Thymus (tissue), 11 donors: ENCODE data around the gene INF2. TPM values are rescaled to one million over a fixed set of nuclear protein-coding genes. Genes with fewer than 3 reads are reported as not detected.

Experiments used
- DNase-seq, 9 donors: peaks; one replicate each; pipeline ENCODE4 v3.0.0-alpha.2; 2013; ENCODE audit warnings: low spot score in 9 of 9, low read depth in 6 of 9, missing footprints in 1 of 9
- H3K27ac ChIP-seq, 2 donors: one replicate each; pipeline ENCODE4 v1.5.1; 2013; ENCODE audit warnings: control low read depth in 1 of 2, low read depth in 1 of 2, low read length in 1 of 2, mild to moderate bottlenecking in 1 of 2, moderate library complexity in 1 of 2
- H3K27me3 ChIP-seq, 2 donors: one replicate each; pipeline ENCODE4 v1.5.1; 2013; ENCODE audit warnings: low read length in 1 of 2; ENCODE audit not compliant: control insufficient read depth in 2 of 2, insufficient read depth in 1 of 2
- H3K36me3 ChIP-seq, 2 donors: one replicate each; pipeline ENCODE4 v1.5.1; 2013; ENCODE audit warnings: low read length in 1 of 2, mild to moderate bottlenecking in 1 of 2, moderate library complexity in 1 of 2; ENCODE audit not compliant: control insufficient read depth in 2 of 2, insufficient read depth in 2 of 2
- H3K4me1 ChIP-seq, 2 donors: one replicate each; pipeline ENCODE4 v1.5.1; 2013; ENCODE audit warnings: low read length in 2 of 2; ENCODE audit not compliant: control insufficient read depth in 2 of 2, insufficient read depth in 2 of 2
- H3K4me3 ChIP-seq, 2 donors: one replicate each; pipeline ENCODE4 v1.5.1; 2013; ENCODE audit warnings: low read length in 2 of 2, control low read depth in 1 of 2, mild to moderate bottlenecking in 1 of 2
- H3K9me3 ChIP-seq, 2 donors: one replicate each; pipeline ENCODE4 v1.5.1; 2013; ENCODE audit warnings: low read length in 1 of 2, mild to moderate bottlenecking in 1 of 2; ENCODE audit not compliant: control insufficient read depth in 2 of 2, insufficient read depth in 1 of 2
- WGBS: extraction: QIAGEN DNeasy Blood & Tissue Kit; methylation state at CpG from one replicate; pipeline ENCODE4 v1.1.7; 2013; 5-methylcytosine and 5-hydroxymethylcytosine counted together
- polyA plus RNA-seq: library from polyadenylated mRNA; stranded (reverse); fragments of 200-250 nt; gene quantifications from one replicate; pipeline ENCODE4 v1.2.3, GENCODE V29; 2013
- total RNA-seq: library from RNA; stranded (reverse); fragments of 120-200 nt; gene quantifications from one replicate; pipeline ENCODE4 v1.2.4, GENCODE V29; 2013
- donor health status: healthy.

The INF2 gene
- total and polyA plus RNA-seq, 2 donors = 8.7 to 57.9 TPM

- no peak for DNase-seq
Observed at GRCh38 chr14:104655128-104655848, 34.1 kb upstream of the INF2 start.

GRCh38 chr14:104656014-104656714 lies 33.3 kb upstream of the INF2 start:
- 89% methylated on average over 29 of the region's 29 CpGs for WGBS
- peaks cover 34 to 58% of the 10 kb centered on the region in 2 donors for H3K4me1 ChIP-seq
- no peak overlapping the region for H3K4me3 ChIP-seq
- H3K27ac ChIP-seq = peak overlapping the region; percentile 87 to 95
- no peaks in the 10 kb centered on the region for H3K36me3 ChIP-seq
- H3K27me3 ChIP-seq = peaks cover 0 to 12% of the 10 kb centered on the region in 2 donors
- H3K9me3 ChIP-seq = peaks cover 3 to 40% of the 10 kb centered on the region in 2 donors
- DNase-seq = no peak

More at GRCh38 chr14:104655128-104655848, 34.1 kb upstream of the INF2 start:
- Histone ChIP-seq H3K27ac (no peak overlapping the region), H3K27me3 (peaks cover 0 to 10% of the 10 kb centered on the region in 2 donors), H3K36me3 (no peaks in the 10 kb centered on the region), H3K9me3 (peaks cover 3 to 34% of the 10 kb centered on the region in 2 donors), H3K4me1 (peaks cover 31 to 58% of the 10 kb centered on the region in 2 donors), H3K4me3 (no peak overlapping the region)
- 97% methylated on average over 14 of the region's 14 CpGs for WGBS

- Histone ChIP-seq H3K9me3 (peaks cover 3 to 35% of the 10 kb centered on the region in 2 donors), H3K4me3 (no peak overlapping the region), H3K36me3 (no peaks in the 10 kb centered on the region), H3K4me1 (peaks cover 34 to 59% of the 10 kb centered on the region in 2 donors), H3K27me3 (peaks cover 0 to 12% of the 10 kb centered on the region in 2 donors), H3K27ac (peak overlapping the region; percentile 87 to 95)
- WGBS = 7% methylated on average over 8 of the region's 8 CpGs
- peak in 7 of 9 donors; percentile 47 to 88 (median 71) for DNase-seq
Observed at GRCh38 chr14:104657101-104657524, 32.3 kb upstream of the INF2 start.

DNA sequence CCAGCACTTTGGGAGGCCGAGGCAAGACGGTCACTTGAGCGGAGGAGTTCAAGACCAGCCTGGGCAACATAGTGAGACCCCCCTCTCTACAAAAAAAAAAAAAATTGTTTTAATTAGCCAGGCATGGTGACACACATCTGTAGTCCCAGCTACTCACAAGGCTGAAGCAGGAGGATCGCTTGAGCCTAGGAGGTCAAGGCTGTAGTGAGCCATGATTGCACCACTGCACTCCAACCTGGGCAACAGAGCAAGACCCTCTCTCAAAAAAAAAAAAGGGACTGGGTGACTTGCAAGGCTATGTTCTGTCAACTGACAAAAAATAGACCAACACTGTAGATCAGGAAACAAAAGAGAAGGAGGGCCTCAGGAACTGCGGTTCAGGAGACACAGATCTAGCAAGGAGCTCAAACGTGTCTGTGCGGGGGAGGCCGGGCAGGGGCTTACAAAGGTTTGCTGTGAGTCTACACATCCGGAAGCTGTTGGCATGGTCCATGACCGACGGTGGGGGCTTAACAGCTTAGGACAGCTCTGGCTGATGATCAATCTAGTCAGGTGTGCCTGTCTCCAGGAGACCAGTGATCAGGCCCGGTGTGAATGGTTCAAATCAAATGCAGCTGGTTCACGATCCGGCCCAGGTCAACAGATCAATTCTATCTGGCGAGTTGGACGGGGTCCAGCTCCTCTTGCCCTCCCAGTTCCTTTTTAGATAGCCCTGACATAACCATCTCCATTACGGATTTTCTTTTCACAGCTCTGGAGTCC lies 31.7 kb upstream of the INF2 start:
- peaks cover 34 to 59% of the 10 kb centered on the region in 2 donors for H3K4me1 ChIP-seq
- peaks cover 3 to 29% of the 10 kb centered on the region in 2 donors for H3K9me3 ChIP-seq
- peak overlapping the region; percentile 87 to 95 for H3K27ac ChIP-seq
- peaks cover 0 to 12% of the 10 kb centered on the region in 2 donors for H3K27me3 ChIP-seq
- peak in 5 of 9 donors; percentile 57 to 87 (median 60) for DNase-seq
- H3K4me3 ChIP-seq = no peak overlapping the region
- no peaks in the 10 kb centered on the region for H3K36me3 ChIP-seq
- 46% methylated on average over 17 of the region's 17 CpGs for WGBS

DNA sequence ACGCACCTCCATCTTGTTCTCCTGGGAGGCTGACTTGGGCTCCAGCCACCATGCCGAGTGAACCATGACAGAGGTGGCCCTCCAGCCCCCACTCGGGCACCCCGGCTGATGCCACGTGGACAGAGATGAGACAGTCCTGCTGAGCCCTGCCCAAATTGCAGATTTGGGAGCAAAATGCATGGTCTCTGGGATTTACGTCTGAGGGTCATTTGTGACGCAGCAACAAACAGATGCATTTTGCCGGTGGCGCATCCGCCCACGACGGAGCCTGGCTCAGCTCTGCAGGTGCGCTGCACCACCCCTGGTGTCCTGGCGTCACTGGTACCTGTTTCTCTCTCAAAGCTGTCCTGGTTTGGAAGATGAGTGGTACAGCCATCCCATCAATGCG lies 31.1 kb upstream of the INF2 start:
- no peaks in the 10 kb centered on the region for H3K36me3 ChIP-seq
- WGBS = 96% methylated on average over 15 of the region's 15 CpGs
- H3K27ac ChIP-seq = peak overlapping the region; percentile 40 to 95
- H3K9me3 ChIP-seq = peaks cover 3 to 24% of the 10 kb centered on the region in 2 donors
- H3K4me3 ChIP-seq = no peak overlapping the region
- H3K27me3 ChIP-seq = peaks cover 0 to 12% of the 10 kb centered on the region in 2 donors
- no peak for DNase-seq
- peaks cover 34 to 59% of the 10 kb centered on the region in 2 donors for H3K4me1 ChIP-seq

GRCh38 chr14:104659146-104659545 lies 30.3 kb upstream of the INF2 start:
- Histone ChIP-seq H3K36me3 (no peaks in the 10 kb centered on the region), H3K4me3 (no peak overlapping the region), H3K4me1 (peaks cover 34 to 66% of the 10 kb centered on the region in 2 donors), H3K9me3 (peaks cover 0 to 16% of the 10 kb centered on the region in 2 donors), H3K27ac (peak overlapping the region in 1 of 2 donors; percentile 95), H3K27me3 (peaks cover 0 to 12% of the 10 kb centered on the region in 2 donors)
- DNase-seq = no peak
- 77% methylated on average over 5 of the region's 5 CpGs for whole genome bisulfite sequencing

DNA sequence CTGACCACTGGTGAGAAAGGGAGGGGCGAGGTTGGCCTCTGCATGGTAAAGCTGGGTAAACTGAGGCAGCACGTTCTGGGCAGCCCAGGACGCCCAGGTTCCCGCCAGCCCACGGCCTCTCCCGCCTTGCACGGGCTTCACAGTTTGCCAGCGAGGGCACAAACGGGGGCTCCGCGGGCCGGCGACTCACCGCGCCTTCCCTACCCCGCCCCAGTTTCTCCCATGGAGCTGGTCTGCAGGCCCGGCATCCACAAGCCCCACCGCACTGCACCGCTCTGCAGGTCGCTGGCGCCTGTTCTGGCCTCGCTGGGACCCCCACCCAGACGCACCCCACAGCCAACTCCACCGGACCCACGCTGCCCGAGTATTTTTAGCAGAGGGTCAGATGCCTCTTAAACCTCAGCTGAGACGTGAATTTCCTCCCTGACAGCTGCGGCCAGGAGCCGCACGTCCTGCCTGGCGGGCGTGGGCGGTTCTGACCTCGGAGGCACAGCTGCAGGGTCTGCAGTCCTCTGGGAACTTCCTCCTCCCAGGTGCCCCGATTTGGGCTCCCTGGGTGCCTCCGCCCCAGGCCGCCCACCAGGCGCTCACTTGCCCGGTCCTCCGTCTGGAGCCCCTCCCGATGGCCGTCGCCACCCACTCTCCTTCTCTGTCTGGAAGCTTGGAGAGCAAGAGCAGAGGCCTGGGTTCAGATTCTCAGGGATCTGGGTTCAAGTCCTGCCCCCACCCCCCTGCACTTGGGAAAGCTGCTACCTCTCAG lies 29.5 kb upstream of the INF2 start:
- DNase-seq = peak in 1 of 9 donors; percentile 29
- Histone ChIP-seq H3K4me3 (no peak overlapping the region), H3K27me3 (peaks cover 0 to 12% of the 10 kb centered on the region in 2 donors), H3K4me1 (peaks cover 34 to 74% of the 10 kb centered on the region in 2 donors), H3K9me3 (peaks cover 0 to 11% of the 10 kb centered on the region in 2 donors), H3K27ac (peak overlapping the region in 1 of 2 donors; percentile 67), H3K36me3 (no peaks in the 10 kb centered on the region)
- WGBS = 23% methylated on average over 43 of the region's 43 CpGs

DNA sequence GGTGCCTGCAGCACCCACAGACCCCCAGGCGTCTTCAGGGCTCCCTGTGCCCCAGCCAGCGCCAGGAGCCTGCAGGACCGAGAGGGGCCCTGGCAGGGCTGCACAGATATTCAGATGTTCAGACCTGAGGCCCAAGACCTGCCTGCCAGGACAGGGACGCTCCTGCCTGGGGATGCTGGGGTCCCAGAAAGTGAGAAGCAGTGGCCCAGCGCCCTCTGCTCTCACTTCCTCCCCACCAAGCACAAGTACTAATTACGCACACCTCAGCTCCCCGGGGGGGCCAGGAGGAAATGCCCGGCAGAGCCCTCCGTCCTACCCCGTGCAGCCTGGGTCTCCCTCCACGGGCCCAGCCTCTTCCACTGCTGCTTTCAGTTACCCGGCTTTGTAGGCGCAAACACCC lies 28.8 kb upstream of the INF2 start:
- Histone ChIP-seq H3K4me1 (peaks cover 34 to 76% of the 10 kb centered on the region in 2 donors), H3K27me3 (peaks cover 0 to 12% of the 10 kb centered on the region in 2 donors), H3K9me3 (peaks cover 0 to 8% of the 10 kb centered on the region in 2 donors), H3K4me3 (no peak overlapping the region), H3K36me3 (no peaks in the 10 kb centered on the region), H3K27ac (peak overlapping the region in 1 of 2 donors; percentile 67)
- WGBS = 34% methylated on average over 13 of the region's 13 CpGs
- peak in 1 of 9 donors; percentile 31 for DNase-seq
